Hepatocyte (in vitro differentiated cells): ENCODE measurements around the gene TREML2.

Experiments
- EZH2 ChIP-seq: fragments of 200-600 bp; sonication (generic); IDR thresholded peaks from 2 replicates; pipeline ENCODE4 v1.6.1; 2016; ENCODE audit warnings: antibody characterized with exemption, mild to moderate bottlenecking, borderline replicate concordance
- EZH2phosphoT487 ChIP-seq: fragments of 200-600 bp; sonication (generic); IDR thresholded peaks from one replicate; pipeline ENCODE4 v1.6.1; 2018; ENCODE audit warnings: antibody characterized with exemption, mild to moderate bottlenecking, low read depth, moderate library complexity; ENCODE audit not compliant: unreplicated experiment, severe bottlenecking
- TF ChIP-seq, protein P1 (sequence below): fragments of 200-600 bp; sonication (generic); IDR thresholded peaks from 2 replicates; pipeline ENCODE4 v1.5.1; 2016; ENCODE audit warnings: antibody characterized with exemption, mild to moderate bottlenecking; ENCODE audit not compliant: poor library complexity

GRCh38 chr6:41167173-41167963, 33.6 kb downstream of the TREML2 start:
- TF ChIP-seq, protein P1, sequence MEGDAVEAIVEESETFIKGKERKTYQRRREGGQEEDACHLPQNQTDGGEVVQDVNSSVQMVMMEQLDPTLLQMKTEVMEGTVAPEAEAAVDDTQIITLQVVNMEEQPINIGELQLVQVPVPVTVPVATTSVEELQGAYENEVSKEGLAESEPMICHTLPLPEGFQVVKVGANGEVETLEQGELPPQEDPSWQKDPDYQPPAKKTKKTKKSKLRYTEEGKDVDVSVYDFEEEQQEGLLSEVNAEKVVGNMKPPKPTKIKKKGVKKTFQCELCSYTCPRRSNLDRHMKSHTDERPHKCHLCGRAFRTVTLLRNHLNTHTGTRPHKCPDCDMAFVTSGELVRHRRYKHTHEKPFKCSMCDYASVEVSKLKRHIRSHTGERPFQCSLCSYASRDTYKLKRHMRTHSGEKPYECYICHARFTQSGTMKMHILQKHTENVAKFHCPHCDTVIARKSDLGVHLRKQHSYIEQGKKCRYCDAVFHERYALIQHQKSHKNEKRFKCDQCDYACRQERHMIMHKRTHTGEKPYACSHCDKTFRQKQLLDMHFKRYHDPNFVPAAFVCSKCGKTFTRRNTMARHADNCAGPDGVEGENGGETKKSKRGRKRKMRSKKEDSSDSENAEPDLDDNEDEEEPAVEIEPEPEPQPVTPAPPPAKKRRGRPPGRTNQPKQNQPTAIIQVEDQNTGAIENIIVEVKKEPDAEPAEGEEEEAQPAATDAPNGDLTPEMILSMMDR = no peak
- TF ChIP-seq EZH2 (no peak), EZH2phosphoT487 (no peak)
